GM12865 (cell line): Measurements from ENCODE around the gene ADAMTS18.

ENCODE experiments used
- DNase-seq: peaks from one replicate; pipeline ENCODE4 v3.0.0; 2010; ENCODE audit warnings: low read depth
- H3K4me3 ChIP-seq: 2 replicates; pipeline ENCODE4 v1.5.1; 2011; ENCODE audit warnings: mild to moderate bottlenecking, low read depth, low read length, control low read depth
- TF ChIP-seq, protein P1 (sequence below): IDR thresholded peaks from 2 replicates; pipeline ENCODE4 v1.5.1; 2011; ENCODE audit warnings: low read length, control low read depth, low read depth, inconsistent platforms; ENCODE audit not compliant: insufficient read depth; ENCODE audit errors: missing control alignments

Gene ADAMTS18

DNA sequence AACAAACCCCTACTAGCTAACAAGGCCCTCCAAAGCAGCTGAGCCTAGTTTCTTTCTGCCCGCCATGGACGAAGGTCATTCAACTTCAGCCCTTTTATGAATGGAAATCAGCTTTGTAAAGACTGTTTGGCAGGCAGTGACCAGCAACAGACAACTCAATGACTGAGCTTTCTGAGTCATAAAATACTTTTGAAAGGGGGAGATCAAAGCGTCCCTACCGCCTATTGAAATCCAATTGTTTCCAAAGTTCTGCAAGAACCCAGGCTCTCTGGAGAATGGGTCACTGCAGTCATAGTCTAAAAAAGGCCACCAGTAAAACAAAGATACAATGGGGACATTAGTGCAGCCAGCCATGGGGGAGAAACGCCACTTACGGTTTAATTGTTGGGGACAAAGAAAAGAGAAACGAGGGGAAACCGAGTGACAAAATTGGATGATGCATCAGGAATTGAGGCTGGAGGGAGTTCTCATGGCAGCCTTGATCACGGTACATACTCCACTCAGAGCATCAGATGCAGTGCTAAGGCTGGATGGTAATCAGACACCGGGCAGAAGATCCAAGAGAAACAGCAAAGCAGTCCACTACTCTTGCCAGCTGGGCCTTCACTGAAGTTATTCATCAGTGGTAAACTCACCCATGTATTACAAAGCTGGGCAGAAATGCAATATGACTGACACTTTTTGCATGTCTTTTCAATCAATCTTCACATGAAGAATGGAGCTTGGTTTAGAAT lies 9.8 kb downstream of the ADAMTS18 start:
- no peak for DNase-seq
- TF ChIP-seq, protein P1, sequence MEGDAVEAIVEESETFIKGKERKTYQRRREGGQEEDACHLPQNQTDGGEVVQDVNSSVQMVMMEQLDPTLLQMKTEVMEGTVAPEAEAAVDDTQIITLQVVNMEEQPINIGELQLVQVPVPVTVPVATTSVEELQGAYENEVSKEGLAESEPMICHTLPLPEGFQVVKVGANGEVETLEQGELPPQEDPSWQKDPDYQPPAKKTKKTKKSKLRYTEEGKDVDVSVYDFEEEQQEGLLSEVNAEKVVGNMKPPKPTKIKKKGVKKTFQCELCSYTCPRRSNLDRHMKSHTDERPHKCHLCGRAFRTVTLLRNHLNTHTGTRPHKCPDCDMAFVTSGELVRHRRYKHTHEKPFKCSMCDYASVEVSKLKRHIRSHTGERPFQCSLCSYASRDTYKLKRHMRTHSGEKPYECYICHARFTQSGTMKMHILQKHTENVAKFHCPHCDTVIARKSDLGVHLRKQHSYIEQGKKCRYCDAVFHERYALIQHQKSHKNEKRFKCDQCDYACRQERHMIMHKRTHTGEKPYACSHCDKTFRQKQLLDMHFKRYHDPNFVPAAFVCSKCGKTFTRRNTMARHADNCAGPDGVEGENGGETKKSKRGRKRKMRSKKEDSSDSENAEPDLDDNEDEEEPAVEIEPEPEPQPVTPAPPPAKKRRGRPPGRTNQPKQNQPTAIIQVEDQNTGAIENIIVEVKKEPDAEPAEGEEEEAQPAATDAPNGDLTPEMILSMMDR, result no peak
- no peak overlapping the region for H3K4me3 ChIP-seq

GRCh38 chr16:77422196-77422784 lies 12.5 kb downstream of the ADAMTS18 start:
- TF ChIP-seq, protein P1, result no peak
- DNase-seq, result no peak
- no peak overlapping the region for H3K4me3 ChIP-seq

GRCh38 chr16:77416939-77417480 lies 17.8 kb downstream of the ADAMTS18 start:
- no peak for DNase-seq

DNA sequence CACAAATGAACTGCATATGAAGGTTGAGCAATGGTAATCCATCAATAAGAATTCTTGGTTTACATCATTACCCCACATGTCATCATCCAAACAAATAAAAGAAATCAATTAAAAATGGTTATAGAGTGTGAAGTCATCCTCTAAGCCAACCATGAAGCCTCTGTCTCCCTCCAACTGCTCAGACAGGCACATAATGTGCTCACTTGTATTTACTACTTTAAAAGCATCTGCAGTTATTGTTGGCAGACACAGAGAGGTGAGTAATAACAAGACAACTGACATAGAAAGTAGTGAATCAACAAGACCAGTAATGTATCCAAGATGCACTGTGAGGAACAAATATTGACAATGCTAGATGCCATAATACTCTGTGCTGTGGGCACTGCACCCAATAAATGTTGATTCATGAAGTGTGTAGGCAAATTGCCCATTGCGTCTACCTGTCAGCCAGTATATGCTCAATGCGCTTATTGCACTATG lies 20.0 kb downstream of the ADAMTS18 start:
- H3K4me3 ChIP-seq, result no peak overlapping the region
- TF ChIP-seq, protein P1, result no peak
- no peak for DNase-seq

More at GRCh38 chr16:77416939-77417480, 17.8 kb downstream of the ADAMTS18 start:
- TF ChIP-seq, protein P1, result no peak
- H3K4me3 ChIP-seq, result no peak overlapping the region

DNA sequence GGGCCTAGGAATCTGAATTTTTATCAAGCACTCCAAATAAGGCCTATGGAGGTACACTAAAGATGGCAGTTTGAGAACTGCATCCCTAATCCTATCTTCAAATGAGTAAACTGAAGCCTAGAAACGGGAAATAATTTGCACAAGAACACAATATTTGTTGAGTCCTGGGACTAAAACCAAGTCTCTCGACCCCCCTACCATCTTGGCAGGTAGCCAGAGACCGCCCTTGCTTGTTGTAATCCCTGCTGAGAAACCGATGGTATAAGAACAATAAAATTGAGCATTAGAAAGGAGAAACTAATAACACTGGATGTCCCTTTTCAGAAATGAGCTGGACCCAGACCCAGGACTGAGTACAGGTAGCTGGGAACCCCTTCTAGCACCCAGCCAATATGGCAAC lies 24.4 kb downstream of the ADAMTS18 start:
- no peak for DNase-seq
- H3K4me3 ChIP-seq, result no peak overlapping the region
- TF ChIP-seq, protein P1, result no peak

GRCh38 chr16:77409311-77409710 lies 25.5 kb downstream of the ADAMTS18 start:
- no peak for DNase-seq
- TF ChIP-seq, protein P1, result no peak
- H3K4me3 ChIP-seq, result no peak overlapping the region
